Measurements from ENCODE around the gene OVAAL.

The OVAAL gene

DNA sequence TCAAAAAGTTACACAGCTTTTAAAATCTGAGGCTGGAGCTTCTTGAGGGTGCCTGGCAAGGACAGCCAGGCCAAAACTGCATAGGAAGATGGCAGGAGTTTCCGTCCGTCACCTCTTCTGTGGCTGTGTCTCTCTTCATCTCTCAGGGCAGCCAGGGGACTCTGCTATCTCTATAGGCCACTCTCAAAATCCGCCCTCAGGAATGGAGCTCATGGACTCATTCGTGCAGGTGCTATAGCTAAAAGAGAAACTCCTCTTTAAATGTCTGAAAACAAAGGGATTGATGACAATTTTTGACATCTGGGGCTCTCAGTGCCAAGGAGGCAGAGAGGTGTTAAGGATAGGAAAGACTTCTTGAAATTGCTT, 27.2 kb downstream of the OVAAL start:
- Histone ChIP-seq H3K36me3 (replicated peaks) (no peaks in the 10 kb centered on the region), H3K27me3 (replicated peaks) (no peaks in the 10 kb centered on the region), H3K4me3 (ENCODE audit: low read depth, low read length) (no peak overlapping the region), H3K27ac (no peak overlapping the region)
- TF ChIP-seq, protein P1, sequence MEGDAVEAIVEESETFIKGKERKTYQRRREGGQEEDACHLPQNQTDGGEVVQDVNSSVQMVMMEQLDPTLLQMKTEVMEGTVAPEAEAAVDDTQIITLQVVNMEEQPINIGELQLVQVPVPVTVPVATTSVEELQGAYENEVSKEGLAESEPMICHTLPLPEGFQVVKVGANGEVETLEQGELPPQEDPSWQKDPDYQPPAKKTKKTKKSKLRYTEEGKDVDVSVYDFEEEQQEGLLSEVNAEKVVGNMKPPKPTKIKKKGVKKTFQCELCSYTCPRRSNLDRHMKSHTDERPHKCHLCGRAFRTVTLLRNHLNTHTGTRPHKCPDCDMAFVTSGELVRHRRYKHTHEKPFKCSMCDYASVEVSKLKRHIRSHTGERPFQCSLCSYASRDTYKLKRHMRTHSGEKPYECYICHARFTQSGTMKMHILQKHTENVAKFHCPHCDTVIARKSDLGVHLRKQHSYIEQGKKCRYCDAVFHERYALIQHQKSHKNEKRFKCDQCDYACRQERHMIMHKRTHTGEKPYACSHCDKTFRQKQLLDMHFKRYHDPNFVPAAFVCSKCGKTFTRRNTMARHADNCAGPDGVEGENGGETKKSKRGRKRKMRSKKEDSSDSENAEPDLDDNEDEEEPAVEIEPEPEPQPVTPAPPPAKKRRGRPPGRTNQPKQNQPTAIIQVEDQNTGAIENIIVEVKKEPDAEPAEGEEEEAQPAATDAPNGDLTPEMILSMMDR (IDR thresholded peaks at IDR 0.05; ENCODE audit: low read depth, low read length, missing control alignments) = no peak
- DNase-seq = no peak
- in situ Hi-C loops (cut with HindIII; ENCODE audit: low pct_ligation_motif_present, low sequenced_read_pairs) = no loop called here

DNA sequence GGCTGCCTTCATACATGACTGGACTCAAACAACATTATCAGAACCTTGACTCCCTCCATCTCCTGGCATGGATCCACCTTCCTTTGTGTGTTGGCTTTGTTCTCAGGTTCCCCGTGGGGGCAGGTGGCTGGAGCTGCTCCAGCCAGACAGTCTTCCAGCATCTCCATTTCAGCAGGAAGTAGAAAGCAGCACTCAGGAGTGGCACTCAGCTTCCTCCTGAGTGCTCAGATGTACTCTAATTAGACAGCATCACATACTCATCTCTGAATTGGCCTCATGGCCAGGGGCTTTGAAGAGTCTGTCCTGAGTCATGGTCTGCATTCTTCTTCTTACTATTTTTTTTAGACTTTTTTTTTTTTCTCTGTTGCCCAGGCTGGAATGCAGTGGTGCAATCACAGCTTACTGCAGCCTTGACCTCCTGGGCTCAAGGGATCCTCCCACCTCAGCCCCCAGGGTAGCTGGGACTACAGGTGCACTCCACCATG, 27.9 kb downstream of the OVAAL start:
- no peak overlapping the region for H3K4me3 ChIP-seq (ENCODE audit: low read depth, low read length)
- in situ Hi-C loops (cut with HindIII; ENCODE audit: low pct_ligation_motif_present, low sequenced_read_pairs) = no loop called here
- TF ChIP-seq, protein P1 (IDR thresholded peaks at IDR 0.05; ENCODE audit: low read depth, low read length, missing control alignments) = no peak
- no peak overlapping the region for H3K27ac ChIP-seq
- peak; percentile 55 for DNase-seq
- no peaks in the 10 kb centered on the region for H3K27me3 ChIP-seq (replicated peaks)
- H3K36me3 ChIP-seq (replicated peaks) = no peaks in the 10 kb centered on the region

DNA sequence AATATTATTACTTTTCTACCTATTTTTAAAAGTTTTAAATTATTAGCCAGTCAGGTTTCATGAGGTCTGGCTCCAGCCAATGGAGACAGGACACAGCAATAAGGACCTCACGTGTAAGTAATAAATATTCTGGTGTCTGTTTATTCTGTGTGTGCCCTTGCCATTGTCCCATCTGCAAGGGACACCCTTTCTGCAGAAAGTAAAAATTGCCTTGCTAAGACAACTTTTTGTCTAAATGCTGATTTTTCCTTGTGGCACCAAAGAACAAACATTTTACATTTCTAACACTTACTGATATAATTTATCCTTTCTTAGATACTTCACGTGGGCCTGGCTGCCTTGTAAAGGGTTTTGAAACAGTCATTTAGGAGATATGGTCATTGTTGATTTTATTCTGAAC, 29.4 kb downstream of the OVAAL start:
- Histone ChIP-seq H3K36me3 (replicated peaks) (no peaks in the 10 kb centered on the region), H3K27ac (no peak overlapping the region), H3K4me3 (ENCODE audit: low read depth, low read length) (no peak overlapping the region), H3K27me3 (replicated peaks) (no peaks in the 10 kb centered on the region)
- DNase-seq = no peak
- in situ Hi-C loops (cut with HindIII; ENCODE audit: low pct_ligation_motif_present, low sequenced_read_pairs) = no loop called here
- TF ChIP-seq, protein P1 (IDR thresholded peaks at IDR 0.05; ENCODE audit: low read depth, low read length, missing control alignments) = no peak

DNA sequence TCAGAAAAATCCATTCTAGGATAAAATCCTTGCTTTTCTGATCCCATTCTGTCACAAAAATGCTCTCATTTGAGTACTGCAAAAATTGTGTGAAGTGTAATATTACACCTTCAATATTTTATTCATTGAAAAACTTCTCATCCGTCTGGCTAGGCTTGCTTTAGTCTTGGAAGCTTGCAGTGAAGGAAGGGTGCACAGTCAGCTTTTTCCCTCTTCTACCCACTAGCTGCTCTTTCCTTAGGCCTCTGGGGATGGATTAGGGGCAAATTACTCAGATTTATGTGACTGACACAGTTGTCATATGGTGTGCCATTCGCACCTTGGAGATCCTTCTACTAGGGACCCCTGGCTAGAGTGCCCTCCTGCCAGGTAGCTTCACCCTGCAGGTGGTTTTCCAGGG, 32.1 kb downstream of the OVAAL start:
- no peak overlapping the region for H3K4me3 ChIP-seq (ENCODE audit: low read depth, low read length)
- no peak for DNase-seq
- no peaks in the 10 kb centered on the region for H3K36me3 ChIP-seq (replicated peaks)
- TF ChIP-seq, protein P1 (IDR thresholded peaks at IDR 0.05; ENCODE audit: low read depth, low read length, missing control alignments) = no peak
- H3K27me3 ChIP-seq (replicated peaks) = no peaks in the 10 kb centered on the region
- no peak overlapping the region for H3K27ac ChIP-seq
- in situ Hi-C loops (cut with HindIII; ENCODE audit: low pct_ligation_motif_present, low sequenced_read_pairs) = no loop called here

DNA sequence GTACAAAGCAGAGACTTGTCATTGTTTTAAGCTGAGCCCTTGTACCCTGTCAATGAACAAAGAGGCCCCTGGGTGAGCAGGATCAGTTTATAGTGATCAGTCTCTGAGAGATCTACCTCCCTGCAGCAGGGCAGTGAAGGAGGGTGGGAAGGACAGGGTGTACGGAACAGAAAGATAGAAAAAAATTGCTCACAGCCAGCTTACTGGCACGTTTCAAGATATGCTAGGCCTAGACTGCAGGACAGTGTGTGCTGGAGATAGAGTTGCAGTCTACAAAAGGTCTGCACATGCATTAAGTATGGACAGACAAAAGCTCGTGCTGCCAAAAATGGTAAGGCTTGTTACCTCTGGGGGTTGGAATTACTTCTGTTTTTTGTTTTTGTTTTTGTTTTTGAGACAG, 34.6 kb downstream of the OVAAL start:
- in situ Hi-C loops (cut with HindIII; ENCODE audit: low pct_ligation_motif_present, low sequenced_read_pairs) = no loop called here
- TF ChIP-seq, protein P1 (IDR thresholded peaks at IDR 0.05; ENCODE audit: low read depth, low read length, missing control alignments) = no peak
- DNase-seq = no peak

DNA sequence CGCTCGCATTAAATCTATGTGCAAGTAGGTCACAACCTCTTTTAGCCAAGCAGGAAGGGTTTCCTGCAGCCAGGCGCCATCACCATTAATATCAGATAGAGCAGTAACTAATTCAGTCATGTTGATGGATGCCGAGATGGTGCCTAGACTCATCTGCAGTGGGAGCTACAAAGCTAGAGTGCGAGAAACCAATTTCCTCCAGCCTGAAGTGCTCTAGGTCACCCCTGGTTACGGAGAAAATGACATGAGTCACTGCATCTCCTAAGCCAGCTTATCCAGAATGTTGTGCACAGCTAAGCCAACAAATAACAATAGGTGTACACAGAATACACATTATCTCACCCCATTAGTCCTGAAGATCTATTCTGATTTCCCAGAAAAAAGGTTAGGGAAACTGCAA, 36.0 kb downstream of the OVAAL start:
- TF ChIP-seq, protein P1 (IDR thresholded peaks at IDR 0.05; ENCODE audit: low read depth, low read length, missing control alignments) = no peak
- Histone ChIP-seq H3K27me3 (replicated peaks) (no peaks in the 10 kb centered on the region), H3K27ac (no peak overlapping the region), H3K4me3 (ENCODE audit: low read depth, low read length) (no peak overlapping the region), H3K36me3 (replicated peaks) (no peaks in the 10 kb centered on the region)
- in situ Hi-C loops (cut with HindIII; ENCODE audit: low pct_ligation_motif_present, low sequenced_read_pairs) = no loop called here
- DNase-seq = no peak

More for the DNA sequence above, 34.6 kb downstream of the OVAAL start:
- Histone ChIP-seq H3K27ac (no peak overlapping the region), H3K36me3 (replicated peaks) (no peaks in the 10 kb centered on the region), H3K27me3 (replicated peaks) (no peaks in the 10 kb centered on the region), H3K4me3 (ENCODE audit: low read depth, low read length) (no peak overlapping the region)
